Gastroesophageal sphincter (tissue), 2 donors: ENCODE data around the gene ADAMTS3.

Experiments used
- POLR2A ChIP-seq, 2 donors: fragments of 450-650 bp; IDR thresholded peaks; one replicate each; pipeline ENCODE4 v1.6.1; 2017; ENCODE audit warnings: antibody characterized with exemption in 2 of 2, mild to moderate bottlenecking in 2 of 2, moderate library complexity in 1 of 2
- POLR2AphosphoS5 ChIP-seq: sonication (generic); formaldehyde crosslinking; IDR thresholded peaks from one replicate; pipeline ENCODE4 v1.6.1; 2017; ENCODE audit warnings: antibody characterized with exemption

- no peak for TF ChIP-seq POLR2A (IDR thresholded peaks at IDR 0.05)
- no peak for TF ChIP-seq POLR2AphosphoS5
These were observed 278.3 kb downstream of the ADAMTS3 start for GRCh38 chr4:72290737-72291136.
